ENCODE measurements around the gene SHISA7.

DNA sequence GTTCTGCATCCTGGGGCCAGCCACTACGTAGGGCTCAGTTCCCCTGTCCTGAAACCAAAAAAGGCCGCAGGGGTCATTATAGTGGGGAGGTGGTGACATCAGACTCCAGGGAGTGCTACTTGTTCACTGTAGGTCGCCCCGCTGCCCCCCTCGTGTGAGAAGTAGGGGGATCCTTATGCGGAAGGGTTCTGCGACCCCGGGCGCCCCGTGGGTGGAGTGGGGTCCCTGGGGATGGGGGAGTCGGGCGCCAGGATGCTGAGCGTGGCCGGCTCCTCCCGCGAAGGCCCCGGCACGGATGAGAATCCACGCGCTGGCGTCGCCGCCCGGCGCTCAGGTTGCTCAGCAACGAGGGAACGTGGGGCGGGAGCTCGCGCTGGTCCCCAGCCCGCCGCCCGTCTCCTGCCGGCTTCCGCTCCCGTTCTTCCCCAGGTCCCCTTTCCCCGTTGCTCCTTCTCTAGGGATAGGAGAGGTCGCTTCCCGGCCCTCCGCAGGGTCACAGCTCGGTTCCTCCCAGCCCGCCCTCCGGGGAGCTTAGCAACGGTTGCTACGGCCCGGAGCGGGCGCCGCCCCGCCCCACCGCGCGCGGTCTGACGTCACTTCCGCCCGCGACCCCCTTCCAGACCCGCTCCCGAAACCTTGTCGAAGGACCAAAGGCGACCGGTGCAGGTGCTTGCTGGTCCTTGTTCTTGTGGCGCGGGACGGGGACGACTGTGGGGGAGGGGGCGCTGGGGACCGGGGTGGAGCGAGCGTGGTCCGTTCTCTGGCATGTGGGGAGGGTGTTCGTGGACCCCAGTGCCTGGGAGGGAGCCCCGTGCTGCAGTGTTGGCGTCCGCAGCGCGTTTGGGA is 41.7 kb upstream of the SHISA7 start, which contains the start of gene NAT14:
- TF ChIP-seq, protein P1, sequence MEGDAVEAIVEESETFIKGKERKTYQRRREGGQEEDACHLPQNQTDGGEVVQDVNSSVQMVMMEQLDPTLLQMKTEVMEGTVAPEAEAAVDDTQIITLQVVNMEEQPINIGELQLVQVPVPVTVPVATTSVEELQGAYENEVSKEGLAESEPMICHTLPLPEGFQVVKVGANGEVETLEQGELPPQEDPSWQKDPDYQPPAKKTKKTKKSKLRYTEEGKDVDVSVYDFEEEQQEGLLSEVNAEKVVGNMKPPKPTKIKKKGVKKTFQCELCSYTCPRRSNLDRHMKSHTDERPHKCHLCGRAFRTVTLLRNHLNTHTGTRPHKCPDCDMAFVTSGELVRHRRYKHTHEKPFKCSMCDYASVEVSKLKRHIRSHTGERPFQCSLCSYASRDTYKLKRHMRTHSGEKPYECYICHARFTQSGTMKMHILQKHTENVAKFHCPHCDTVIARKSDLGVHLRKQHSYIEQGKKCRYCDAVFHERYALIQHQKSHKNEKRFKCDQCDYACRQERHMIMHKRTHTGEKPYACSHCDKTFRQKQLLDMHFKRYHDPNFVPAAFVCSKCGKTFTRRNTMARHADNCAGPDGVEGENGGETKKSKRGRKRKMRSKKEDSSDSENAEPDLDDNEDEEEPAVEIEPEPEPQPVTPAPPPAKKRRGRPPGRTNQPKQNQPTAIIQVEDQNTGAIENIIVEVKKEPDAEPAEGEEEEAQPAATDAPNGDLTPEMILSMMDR (IDR thresholded peaks at IDR 0.05; ENCODE audit: low read length) = no peak
- no peak for TF ChIP-seq EZH2 (IDR thresholded peaks at IDR 0.05; ENCODE audit: borderline replicate concordance, low read length)

Data from OCI-LY1 (cell line).